Measurements from ENCODE around the gene OCRL. TPM values are rescaled to one million over a fixed set of nuclear protein-coding genes. Genes with fewer than 3 reads are reported as not detected.
A peak's percentile ranks its signal among the peaks of the same experiment; 100 is the strongest.

The OCRL gene
- total RNA-seq: 1 to 10 TPM in 1 of 2 donors, under 1 TPM in 1; 0.77 to 1.1 TPM

GRCh38 chrX:129540068-129540653, at the start of gene OCRL:
Gene OCRL, plus strand, starts transcription at chrX:129540259. Its CDS starts 181 bp downstream, at chrX:129540440.
- peak; percentile 75 for ATAC-seq (replicated peaks)
- no peaks in the 10 kb centered on the region for H3K4me1 Mint-ChIP-seq
- H3K27me3 Mint-ChIP-seq: peaks cover 5% of the 10 kb centered on the region
- no peak within 1 kb of the TSS for H3K27ac Mint-ChIP-seq
- no peaks in the 10 kb centered on the region for H3K36me3 Mint-ChIP-seq (ENCODE audit: low read depth)
- no peaks in the 10 kb centered on the region for H3K9me3 Mint-ChIP-seq
- H3K4me3 Mint-ChIP-seq: peak within 1 kb of the TSS; percentile 71

GRCh38 chrX:129490330-129490729, 49.7 kb upstream of the OCRL start:
- H3K36me3 Mint-ChIP-seq (ENCODE audit: low read depth): no peaks in the 10 kb centered on the region
- no peaks in the 10 kb centered on the region for H3K27me3 Mint-ChIP-seq
- no peak for ATAC-seq (replicated peaks)
- H3K9me3 Mint-ChIP-seq: no peaks in the 10 kb centered on the region
- no peaks in the 10 kb centered on the region for H3K4me1 Mint-ChIP-seq
- no peak overlapping the region for H3K4me3 Mint-ChIP-seq
- no peak overlapping the region for H3K27ac Mint-ChIP-seq

GRCh38 chrX:129493643-129494042, 46.4 kb upstream of the OCRL start:
- H3K36me3 Mint-ChIP-seq (ENCODE audit: low read depth): no peaks in the 10 kb centered on the region
- no peak for ATAC-seq (replicated peaks)
- no peaks in the 10 kb centered on the region for H3K4me1 Mint-ChIP-seq
- H3K27me3 Mint-ChIP-seq: no peaks in the 10 kb centered on the region
- no peaks in the 10 kb centered on the region for H3K9me3 Mint-ChIP-seq
- H3K27ac Mint-ChIP-seq: no peak overlapping the region
- H3K4me3 Mint-ChIP-seq: no peak overlapping the region

- Mint-ChIP-seq H3K27me3 (no peaks in the 10 kb centered on the region), H3K4me3 (no peak overlapping the region), H3K9me3 (no peaks in the 10 kb centered on the region), H3K4me1 (no peaks in the 10 kb centered on the region), H3K36me3 (ENCODE audit: low read depth) (no peaks in the 10 kb centered on the region), H3K27ac (no peak overlapping the region)
- ATAC-seq (replicated peaks): no peak
Observed at GRCh38 chrX:129494887-129495286, 45.2 kb upstream of the OCRL start.

GRCh38 chrX:129495900-129496299, 44.2 kb upstream of the OCRL start:
- no peak for ATAC-seq (replicated peaks)
- Mint-ChIP-seq H3K27me3 (no peaks in the 10 kb centered on the region), H3K27ac (no peak overlapping the region), H3K4me1 (no peaks in the 10 kb centered on the region), H3K4me3 (no peak overlapping the region), H3K36me3 (ENCODE audit: low read depth) (no peaks in the 10 kb centered on the region), H3K9me3 (no peaks in the 10 kb centered on the region)

- H3K4me1 Mint-ChIP-seq: no peaks in the 10 kb centered on the region
- no peak overlapping the region for H3K27ac Mint-ChIP-seq
- no peaks in the 10 kb centered on the region for H3K9me3 Mint-ChIP-seq
- H3K4me3 Mint-ChIP-seq: no peak overlapping the region
- H3K27me3 Mint-ChIP-seq: no peaks in the 10 kb centered on the region
- no peak for ATAC-seq (replicated peaks)
- H3K36me3 Mint-ChIP-seq (ENCODE audit: low read depth): no peaks in the 10 kb centered on the region
Observed at GRCh38 chrX:129496625-129497024, 43.4 kb upstream of the OCRL start.

GRCh38 chrX:129497146-129497843, 42.8 kb upstream of the OCRL start:
- H3K27ac Mint-ChIP-seq: no peak overlapping the region
- H3K36me3 Mint-ChIP-seq (ENCODE audit: low read depth): no peaks in the 10 kb centered on the region
- no peaks in the 10 kb centered on the region for H3K27me3 Mint-ChIP-seq
- ATAC-seq (replicated peaks): no peak
- H3K9me3 Mint-ChIP-seq: no peaks in the 10 kb centered on the region
- no peaks in the 10 kb centered on the region for H3K4me1 Mint-ChIP-seq
- no peak overlapping the region for H3K4me3 Mint-ChIP-seq

- Mint-ChIP-seq H3K4me1 (no peaks in the 10 kb centered on the region), H3K27me3 (peaks cover 4% of the 10 kb centered on the region), H3K27ac (no peak overlapping the region), H3K4me3 (no peak overlapping the region), H3K36me3 (ENCODE audit: low read depth) (no peaks in the 10 kb centered on the region), H3K9me3 (no peaks in the 10 kb centered on the region)
- ATAC-seq (replicated peaks): no peak
Observed at GRCh38 chrX:129510331-129510730, 29.7 kb upstream of the OCRL start.

GRCh38 chrX:129511689-129512088, 28.4 kb upstream of the OCRL start:
- no peak for ATAC-seq (replicated peaks)
- no peak overlapping the region for H3K4me3 Mint-ChIP-seq
- no peak overlapping the region for H3K27ac Mint-ChIP-seq

GRCh38 chrX:129512409-129512808, 27.6 kb upstream of the OCRL start:
- Mint-ChIP-seq H3K4me3 (no peak overlapping the region), H3K27ac (no peak overlapping the region), H3K36me3 (ENCODE audit: low read depth) (no peaks in the 10 kb centered on the region), H3K27me3 (peaks cover 9% of the 10 kb centered on the region), H3K9me3 (no peaks in the 10 kb centered on the region), H3K4me1 (no peaks in the 10 kb centered on the region)
- no peak for ATAC-seq (replicated peaks)

More at GRCh38 chrX:129511689-129512088, 28.4 kb upstream of the OCRL start:
- H3K4me1 Mint-ChIP-seq: no peaks in the 10 kb centered on the region
- no peaks in the 10 kb centered on the region for H3K36me3 Mint-ChIP-seq (ENCODE audit: low read depth)
- peaks cover 9% of the 10 kb centered on the region for H3K27me3 Mint-ChIP-seq
- H3K9me3 Mint-ChIP-seq: no peaks in the 10 kb centered on the region

- H3K4me3 Mint-ChIP-seq: no peak overlapping the region
- H3K4me1 Mint-ChIP-seq: no peaks in the 10 kb centered on the region
- no peaks in the 10 kb centered on the region for H3K9me3 Mint-ChIP-seq
- peaks cover 11% of the 10 kb centered on the region for H3K27me3 Mint-ChIP-seq
- no peaks in the 10 kb centered on the region for H3K36me3 Mint-ChIP-seq (ENCODE audit: low read depth)
- no peak overlapping the region for H3K27ac Mint-ChIP-seq
- ATAC-seq (replicated peaks): no peak
Observed at GRCh38 chrX:129516402-129516801, 23.7 kb upstream of the OCRL start.

- Mint-ChIP-seq H3K27ac (no peak overlapping the region), H3K4me3 (no peak overlapping the region), H3K4me1 (no peaks in the 10 kb centered on the region)
Observed at GRCh38 chrX:129520151-129520550, 19.9 kb upstream of the OCRL start.

GRCh38 chrX:129522184-129523078, 17.6 kb upstream of the OCRL start:
- Mint-ChIP-seq H3K36me3 (ENCODE audit: low read depth) (no peaks in the 10 kb centered on the region), H3K9me3 (no peaks in the 10 kb centered on the region), H3K27ac (no peak overlapping the region), H3K27me3 (peaks cover 6% of the 10 kb centered on the region), H3K4me1 (no peaks in the 10 kb centered on the region), H3K4me3 (peak overlapping the region; percentile 67)
- no peak for ATAC-seq (replicated peaks)

More at GRCh38 chrX:129520151-129520550, 19.9 kb upstream of the OCRL start:
- Mint-ChIP-seq H3K27me3 (peaks cover 11% of the 10 kb centered on the region), H3K36me3 (ENCODE audit: low read depth) (no peaks in the 10 kb centered on the region), H3K9me3 (no peaks in the 10 kb centered on the region)
- no peak for ATAC-seq (replicated peaks)

GRCh38 chrX:129523079-129523911, 16.8 kb upstream of the OCRL start, which contains the start of gene SMARCA1:
Gene SMARCA1, minus strand, starts transcription at chrX:129523490. Its CDS starts 120 bp downstream, at chrX:129523370.
- H3K27me3 Mint-ChIP-seq: peaks cover 6% of the 10 kb centered on the region
- no peaks in the 10 kb centered on the region for H3K4me1 Mint-ChIP-seq

More at GRCh38 chrX:129523079-129523911, 16.8 kb upstream of the OCRL start, which contains the start of gene SMARCA1:
- Mint-ChIP-seq H3K9me3 (no peaks in the 10 kb centered on the region), H3K27ac (no peak within 1 kb of the TSS), H3K4me3 (peak within 1 kb of the TSS; percentile 67), H3K36me3 (ENCODE audit: low read depth) (no peaks in the 10 kb centered on the region)
- ATAC-seq (replicated peaks): no peak

All from activated T-helper 17 cell treated with anti-CD3 and anti-CD28 coated beads, Interleukin-2, amount 50 U/mL, for 72 hours (primary cell).